ENCODE data around the gene HRH3. TPM values are rescaled to one million over a fixed set of nuclear protein-coding genes. Genes with fewer than 3 reads are reported as not detected.

HRH3 gene
- total RNA-seq, 1 experiment from 2014 or later = not detected

DNA sequence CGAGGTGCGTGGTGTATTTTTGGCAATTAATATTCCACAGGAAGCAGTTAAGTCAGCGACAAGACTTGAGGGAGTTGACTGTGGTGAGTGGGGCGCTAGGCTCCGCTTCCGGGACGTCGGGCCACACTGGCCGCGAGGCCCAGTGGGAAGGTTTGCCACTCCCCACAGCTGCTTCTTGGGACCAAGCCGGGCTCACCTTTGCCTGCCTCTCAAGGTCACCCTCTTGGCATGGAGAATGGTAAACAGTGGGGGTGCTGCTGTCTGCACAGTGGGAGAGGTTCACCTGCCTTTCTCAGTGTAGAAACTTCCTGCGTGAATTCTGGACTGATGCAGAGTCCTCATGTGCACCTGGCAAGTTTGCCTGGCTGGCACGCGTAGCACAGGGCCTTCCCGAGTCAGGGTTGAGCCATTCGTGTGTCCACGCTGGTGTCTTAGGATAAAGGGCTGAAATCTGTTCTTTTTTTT is 24.6 kb upstream of the HRH3 start:
- H3K36me3 Mint-ChIP-seq (ENCODE audit: insufficient read depth, unreplicated experiment) = peaks cover 6% of the 10 kb centered on the region
- ChIA-PET POLR2A (interaction anchor here (0.6 kb wide), 1 partner anchor 47 kb away, joined by 3 read pairs; no protein-coding TSS in a partner anchor), CTCF (interaction anchor here (0.9 kb wide), 1 partner anchor 218 kb away, joined by 3 read pairs; no protein-coding TSS in a partner anchor)
- H3K4me3 Mint-ChIP-seq (ENCODE audit: unreplicated experiment) = no peak overlapping the region
- no TSS peak for BruUV-seq (replicated peaks)
- peaks cover 6% of the 10 kb centered on the region for H3K4me1 Mint-ChIP-seq (ENCODE audit: insufficient read depth, unreplicated experiment)
- DNase-seq (ENCODE audit: unreplicated experiment) = no peak
- no peak overlapping the region for H3K27ac Mint-ChIP-seq (ENCODE audit: low read depth, unreplicated experiment)
- TF ChIP-seq, protein P1, sequence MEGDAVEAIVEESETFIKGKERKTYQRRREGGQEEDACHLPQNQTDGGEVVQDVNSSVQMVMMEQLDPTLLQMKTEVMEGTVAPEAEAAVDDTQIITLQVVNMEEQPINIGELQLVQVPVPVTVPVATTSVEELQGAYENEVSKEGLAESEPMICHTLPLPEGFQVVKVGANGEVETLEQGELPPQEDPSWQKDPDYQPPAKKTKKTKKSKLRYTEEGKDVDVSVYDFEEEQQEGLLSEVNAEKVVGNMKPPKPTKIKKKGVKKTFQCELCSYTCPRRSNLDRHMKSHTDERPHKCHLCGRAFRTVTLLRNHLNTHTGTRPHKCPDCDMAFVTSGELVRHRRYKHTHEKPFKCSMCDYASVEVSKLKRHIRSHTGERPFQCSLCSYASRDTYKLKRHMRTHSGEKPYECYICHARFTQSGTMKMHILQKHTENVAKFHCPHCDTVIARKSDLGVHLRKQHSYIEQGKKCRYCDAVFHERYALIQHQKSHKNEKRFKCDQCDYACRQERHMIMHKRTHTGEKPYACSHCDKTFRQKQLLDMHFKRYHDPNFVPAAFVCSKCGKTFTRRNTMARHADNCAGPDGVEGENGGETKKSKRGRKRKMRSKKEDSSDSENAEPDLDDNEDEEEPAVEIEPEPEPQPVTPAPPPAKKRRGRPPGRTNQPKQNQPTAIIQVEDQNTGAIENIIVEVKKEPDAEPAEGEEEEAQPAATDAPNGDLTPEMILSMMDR (IDR thresholded peaks at IDR 0.05; ENCODE audit: unreplicated experiment) = no peak
- no peaks in the 10 kb centered on the region for H3K9me3 Mint-ChIP-seq (ENCODE audit: unreplicated experiment)
- intact Hi-C loops (cut with micrococcal nuclease) = no loop called here
- no peaks in the 10 kb centered on the region for H3K27me3 Mint-ChIP-seq (ENCODE audit: insufficient read depth, unreplicated experiment)

DNA sequence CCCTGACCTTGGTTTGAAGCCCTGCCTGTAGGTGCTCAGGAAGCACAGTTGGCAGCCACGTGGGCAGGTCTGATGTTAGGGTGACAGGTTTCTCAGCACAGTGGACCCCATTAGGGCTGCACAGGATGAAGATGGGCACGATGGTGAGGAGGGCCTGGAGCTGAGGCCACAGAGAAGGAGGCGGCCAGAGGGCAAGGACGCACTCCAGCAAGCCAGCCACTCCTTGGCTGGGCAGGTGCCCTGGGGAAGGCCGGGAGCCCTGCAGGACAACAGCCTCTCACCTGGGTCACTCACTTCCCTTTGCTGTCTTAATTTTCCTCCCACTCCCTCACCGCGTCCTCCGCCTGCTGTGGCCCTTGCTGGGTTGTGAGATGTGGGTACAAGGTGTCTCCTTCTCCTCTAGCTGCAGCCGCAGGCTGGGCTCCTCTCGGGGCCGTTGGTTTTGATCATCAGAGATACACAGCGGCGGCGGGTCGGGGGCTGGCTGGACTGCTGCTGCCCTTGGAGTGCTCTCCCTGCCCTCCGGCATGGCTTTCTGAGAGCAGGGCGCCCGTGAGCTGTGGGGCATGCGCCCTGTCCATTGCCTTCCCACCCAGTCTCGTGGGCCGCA is 23.9 kb upstream of the HRH3 start:
- ChIA-PET POLR2A (interaction anchor here (0.5 kb wide), 1 partner anchor 60 kb away, joined by 3 read pairs; no protein-coding TSS in a partner anchor), CTCF (interaction anchor here (0.8 kb wide), 1 partner anchor 234 kb away, joined by 4 read pairs; no protein-coding TSS in a partner anchor)
- Mint-ChIP-seq H3K9me3 (ENCODE audit: unreplicated experiment) (no peaks in the 10 kb centered on the region), H3K27ac (ENCODE audit: low read depth, unreplicated experiment) (no peak overlapping the region), H3K4me3 (ENCODE audit: unreplicated experiment) (no peak overlapping the region), H3K36me3 (ENCODE audit: insufficient read depth, unreplicated experiment) (peaks cover 6% of the 10 kb centered on the region), H3K4me1 (ENCODE audit: insufficient read depth, unreplicated experiment) (peaks cover 6% of the 10 kb centered on the region), H3K27me3 (ENCODE audit: insufficient read depth, unreplicated experiment) (no peaks in the 10 kb centered on the region)
- TF ChIP-seq, protein P1 (IDR thresholded peaks at IDR 0.05; ENCODE audit: unreplicated experiment) = no peak
- DNase-seq (ENCODE audit: unreplicated experiment) = no peak
- no TSS peak for BruUV-seq (replicated peaks)
- intact Hi-C loops (cut with micrococcal nuclease) = no loop called here

DNA sequence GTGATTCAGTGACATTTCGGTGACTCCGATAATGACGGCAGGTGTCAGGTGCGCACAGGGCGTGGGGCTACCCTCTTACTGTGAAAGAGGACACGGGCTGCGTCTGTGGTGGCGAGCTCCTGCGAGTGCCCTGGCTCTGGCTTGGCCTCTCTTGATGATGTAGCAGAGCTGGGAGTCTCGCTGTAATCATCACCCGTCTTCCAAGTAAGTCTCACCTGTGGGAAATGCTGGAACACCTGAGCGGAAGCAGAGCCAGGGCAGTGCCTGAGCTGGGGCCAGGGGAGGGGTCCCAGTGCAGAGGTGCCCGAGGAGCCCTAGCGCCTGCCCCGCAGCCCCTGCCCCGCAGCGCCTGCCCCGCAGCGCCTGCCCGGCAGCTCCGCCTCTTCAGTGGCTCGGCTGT is 23.0 kb upstream of the HRH3 start:
- TF ChIP-seq, protein P1 (IDR thresholded peaks at IDR 0.05; ENCODE audit: unreplicated experiment) = no peak
- Mint-ChIP-seq H3K27me3 (ENCODE audit: insufficient read depth, unreplicated experiment) (no peaks in the 10 kb centered on the region), H3K4me3 (ENCODE audit: unreplicated experiment) (no peak overlapping the region), H3K36me3 (ENCODE audit: insufficient read depth, unreplicated experiment) (peaks cover 6% of the 10 kb centered on the region), H3K9me3 (ENCODE audit: unreplicated experiment) (no peaks in the 10 kb centered on the region), H3K4me1 (ENCODE audit: insufficient read depth, unreplicated experiment) (peaks cover 6% of the 10 kb centered on the region), H3K27ac (ENCODE audit: low read depth, unreplicated experiment) (no peak overlapping the region)
- no peak for DNase-seq (ENCODE audit: unreplicated experiment)
- CTCF ChIA-PET = interaction anchor here (0.7 to 1.1 kb wide), 3 partner anchors 17 to 1633 kb away, joined by 3 to 4 read pairs (median 3); no protein-coding TSS in a partner anchor
- no TSS peak for BruUV-seq (replicated peaks)
- POLR2A ChIA-PET = interaction anchor here (2.3 kb wide), 1 partner anchor 143 kb away, joined by 7 read pairs; the partner anchor contains the start of gene RPS21
- intact Hi-C loops (cut with micrococcal nuclease) = no loop called here

DNA sequence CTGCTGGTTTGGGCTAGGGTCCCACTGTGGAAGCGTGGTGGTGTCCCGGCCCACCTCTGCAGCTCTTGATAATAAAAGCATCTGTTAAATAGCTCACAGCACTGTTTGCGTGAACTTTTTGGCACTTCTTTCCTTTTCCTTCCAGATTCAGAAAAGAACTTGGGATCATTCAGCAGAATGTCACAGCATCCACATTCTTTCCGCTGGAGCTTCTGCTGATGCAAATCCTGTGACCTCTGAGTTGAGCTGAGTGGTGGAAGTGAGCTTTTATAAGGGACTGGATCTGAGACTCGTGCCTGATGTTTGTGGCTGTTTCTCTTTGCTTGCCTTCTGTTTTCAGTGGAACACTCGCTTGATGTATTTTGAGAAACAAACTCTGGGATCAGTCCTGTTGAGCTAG is 22.1 kb upstream of the HRH3 start:
- TF ChIP-seq, protein P1 (IDR thresholded peaks at IDR 0.05; ENCODE audit: unreplicated experiment) = no peak
- Mint-ChIP-seq H3K9me3 (ENCODE audit: unreplicated experiment) (no peaks in the 10 kb centered on the region), H3K4me3 (ENCODE audit: unreplicated experiment) (no peak overlapping the region), H3K27ac (ENCODE audit: low read depth, unreplicated experiment) (no peak overlapping the region), H3K4me1 (ENCODE audit: insufficient read depth, unreplicated experiment) (peaks cover 6% of the 10 kb centered on the region), H3K36me3 (ENCODE audit: insufficient read depth, unreplicated experiment) (peaks cover 6% of the 10 kb centered on the region), H3K27me3 (ENCODE audit: insufficient read depth, unreplicated experiment) (no peaks in the 10 kb centered on the region)
- intact Hi-C loops (cut with micrococcal nuclease) = no loop called here
- BruUV-seq (replicated peaks) = no TSS peak
- POLR2A ChIA-PET = interaction anchor here (0.7 to 2.9 kb wide), 6 partner anchors 54 to 211 kb away, joined by 4 to 23 read pairs (median 5); partner anchors contain the start of genes ADRM1, LSM14B, PSMA7 and RPS21
- no peak for DNase-seq (ENCODE audit: unreplicated experiment)
- CTCF ChIA-PET = interaction anchor here (0.7 to 1.1 kb wide), 2 partner anchors 18 to 908 kb away, joined by 3 read pairs; no protein-coding TSS in a partner anchor
